ENCODE results near the gene ZNF385B.

The ZNF385B gene

GRCh38 chr2:179553382-179553781 is 308.0 kb downstream of the ZNF385B start:
- ATAC-seq (ENCODE audit: low read depth) (no peak), DNase-seq (ENCODE audit: low spot score) (no peak)
- no peak overlapping the region for H3K27ac ChIP-seq (ENCODE audit: poor library complexity, severe bottlenecking)
- H3K4me3 ChIP-seq (ENCODE audit: severe bottlenecking): no peak overlapping the region
- H3K9me3 ChIP-seq (ENCODE audit: severe bottlenecking): no peaks in the 10 kb centered on the region
- no peaks in the 10 kb centered on the region for H3K27me3 ChIP-seq (ENCODE audit: insufficient read depth, poor library complexity, severe bottlenecking)
- no peaks in the 10 kb centered on the region for H3K4me1 ChIP-seq (ENCODE audit: insufficient read depth, poor library complexity, severe bottlenecking)
- no peaks in the 10 kb centered on the region for H3K36me3 ChIP-seq (ENCODE audit: low read depth)
- no peak for TF ChIP-seq CTCF (IDR thresholded peaks at IDR 0.05; ENCODE audit: poor library complexity, severe bottlenecking)

GRCh38 chr2:179551539-179552045 is 309.8 kb downstream of the ZNF385B start:
- Histone ChIP-seq H3K27ac (ENCODE audit: poor library complexity, severe bottlenecking) (no peak overlapping the region), H3K4me1 (ENCODE audit: insufficient read depth, poor library complexity, severe bottlenecking) (no peaks in the 10 kb centered on the region), H3K36me3 (ENCODE audit: low read depth) (no peaks in the 10 kb centered on the region), H3K9me3 (ENCODE audit: severe bottlenecking) (no peaks in the 10 kb centered on the region), H3K4me3 (ENCODE audit: severe bottlenecking) (no peak overlapping the region), H3K27me3 (ENCODE audit: insufficient read depth, poor library complexity, severe bottlenecking) (no peaks in the 10 kb centered on the region)
- no peak for DNase-seq (ENCODE audit: low spot score)
- ATAC-seq (ENCODE audit: low read depth): no peak
- no peak for TF ChIP-seq CTCF (IDR thresholded peaks at IDR 0.05; ENCODE audit: poor library complexity, severe bottlenecking)

- Histone ChIP-seq H3K9me3 (ENCODE audit: severe bottlenecking) (no peaks in the 10 kb centered on the region), H3K4me1 (ENCODE audit: insufficient read depth, poor library complexity, severe bottlenecking) (no peaks in the 10 kb centered on the region), H3K27ac (ENCODE audit: poor library complexity, severe bottlenecking) (no peak overlapping the region), H3K4me3 (ENCODE audit: severe bottlenecking) (no peak overlapping the region), H3K27me3 (ENCODE audit: insufficient read depth, poor library complexity, severe bottlenecking) (no peaks in the 10 kb centered on the region), H3K36me3 (ENCODE audit: low read depth) (no peaks in the 10 kb centered on the region)
- no peak for TF ChIP-seq CTCF (IDR thresholded peaks at IDR 0.05; ENCODE audit: poor library complexity, severe bottlenecking)
- DNase-seq (ENCODE audit: low spot score) (no peak), ATAC-seq (ENCODE audit: low read depth) (no peak)
Observed at GRCh38 chr2:179550849-179551248, 310.6 kb downstream of the ZNF385B start.

- H3K4me1 ChIP-seq (ENCODE audit: insufficient read depth, poor library complexity, severe bottlenecking): no peaks in the 10 kb centered on the region
- H3K4me3 ChIP-seq (ENCODE audit: severe bottlenecking): no peak overlapping the region
- no peak overlapping the region for H3K27ac ChIP-seq (ENCODE audit: poor library complexity, severe bottlenecking)
- H3K27me3 ChIP-seq (ENCODE audit: insufficient read depth, poor library complexity, severe bottlenecking): no peaks in the 10 kb centered on the region
- DNase-seq (ENCODE audit: low spot score) (no peak), ATAC-seq (ENCODE audit: low read depth) (no peak)
- TF ChIP-seq CTCF (IDR thresholded peaks at IDR 0.05; ENCODE audit: poor library complexity, severe bottlenecking): no peak
- H3K9me3 ChIP-seq (ENCODE audit: severe bottlenecking): no peaks in the 10 kb centered on the region
- no peaks in the 10 kb centered on the region for H3K36me3 ChIP-seq (ENCODE audit: low read depth)
Observed at GRCh38 chr2:179550214-179550613, 311.2 kb downstream of the ZNF385B start.

- peaks cover 8% of the 10 kb centered on the region for H3K4me1 ChIP-seq (ENCODE audit: insufficient read depth, poor library complexity, severe bottlenecking)
- DNase-seq (ENCODE audit: low spot score) (no peak), ATAC-seq (ENCODE audit: low read depth) (no peak)
- no peaks in the 10 kb centered on the region for H3K9me3 ChIP-seq (ENCODE audit: severe bottlenecking)
- no peak overlapping the region for H3K4me3 ChIP-seq (ENCODE audit: severe bottlenecking)
- H3K36me3 ChIP-seq (ENCODE audit: low read depth): no peaks in the 10 kb centered on the region
- H3K27me3 ChIP-seq (ENCODE audit: insufficient read depth, poor library complexity, severe bottlenecking): no peaks in the 10 kb centered on the region
- no peak overlapping the region for H3K27ac ChIP-seq (ENCODE audit: poor library complexity, severe bottlenecking)
- no peak for TF ChIP-seq CTCF (IDR thresholded peaks at IDR 0.05; ENCODE audit: poor library complexity, severe bottlenecking)
Observed at GRCh38 chr2:179546656-179547055, 314.8 kb downstream of the ZNF385B start.
